HepG2 (cell line): Measurements from ENCODE around the gene SMDT1. TPM values are rescaled to one million over a fixed set of nuclear protein-coding genes. Genes with fewer than 3 reads are reported as not detected.
A peak's percentile ranks its signal among the peaks of the same experiment; 100 is the strongest.
"Not testable (repeated sequence)": the region's sequence is repeated elsewhere in the genome, so short reads cannot be mapped to it uniquely, and the experiment has no call there.

Experiments used
- ATAC-seq: fragments of 200-7000 bp; cut with Tn5 transposase; 3 replicates; pipeline ENCODE4 v1.9.1; 2020; ENCODE audit warnings: mild to moderate bottlenecking, moderate library complexity
- BruUV-seq: library from RNA; stranded (reverse); fragments of 400-500 nt; replicated peaks from 2 replicates; lab custom pipeline; 2021; lab: Mats Ljungman, UMichigan
- CTCF ChIA-PET: fragments of 300-600 bp; formaldehyde crosslinking; extraction: SDS; loops from one replicate; lab custom pipeline; 2021; ENCODE audit warnings: low total read pairs, inconsistent platforms, low intra/inter-chr PET ratio; lab: Yijun Ruan, JAX
- POLR2A ChIA-PET: fragments of 350-600 bp; sonication (Branson Sonifier 250); formaldehyde crosslinking; loops from one replicate; lab custom pipeline; 2020; ENCODE audit warnings: antibody characterized with exemption, inconsistent platforms; lab: Yijun Ruan, JAX
- DNase-seq: peaks from one replicate; pipeline ENCODE4 v3.0.0-alpha.2; 2015; ENCODE audit warnings: low spot score
- FAIRE-seq: peaks from 3 replicates; lab custom pipeline; 2011; peaks lifted over from hg19 to GRCh38; lab: Jason Lieb, UNC
- H2AFZ ChIP-seq: one replicate; pipeline ENCODE4 v1.6.1; 2011; ENCODE audit warnings: low read length, inconsistent platforms
- H3K27ac ChIP-seq: fragments of 300-600 bp; 3 replicates; pipeline ENCODE4 v1.8.0; 2011; ENCODE audit warnings: mixed run types, mild to moderate bottlenecking, mixed read lengths, low read length, inconsistent platforms; ENCODE audit not compliant: insufficient read depth; ENCODE audit errors: extremely low read length
- H3K27me3 ChIP-seq, 2 experiments: fragments of 200-600 bp in 1 of 2; 2 replicates in 1 of 2; 3 replicates in 1 of 2; pipeline versions ENCODE4 v1.6.0 to v1.8.0; 2011; ENCODE audit warnings: low read length in 2 of 2, mild to moderate bottlenecking in 2 of 2, moderate library complexity in 2 of 2, inconsistent platforms in 1 of 2; ENCODE audit not compliant: insufficient read depth in 2 of 2, control insufficient read depth in 1 of 2
- H3K36me3 ChIP-seq, 2 experiments: fragments of 200-600 bp in 1 of 2; replicated peaks in 1 of 2; 2 replicates in 1 of 2; 3 replicates in 1 of 2; pipeline versions ENCODE4 v1.5.1 to v1.8.0; 2011; ENCODE audit warnings: low read length in 2 of 2, inconsistent platforms in 1 of 2; ENCODE audit not compliant: insufficient read depth in 2 of 2, control insufficient read depth in 1 of 2
- H3K4me1 ChIP-seq: 2 replicates; pipeline ENCODE4 v1.5.1; 2012; ENCODE audit warnings: low read length, inconsistent platforms; ENCODE audit not compliant: insufficient read depth
- H3K4me2 ChIP-seq: 2 replicates; pipeline ENCODE4 v1.6.0; 2011; ENCODE audit warnings: low read depth, low read length, inconsistent platforms
- H3K4me3 ChIP-seq, 3 experiments: fragments of 200-600 bp in 1 of 3; sonication (generic), shearing (Covaris generic) in 1 of 3; replicated peaks in 1 of 3; 2 replicates each; pipeline ENCODE4 v1.5.1; 2011 to 2016; ENCODE audit warnings: low read length in 3 of 3, inconsistent platforms in 2 of 3, low read depth in 2 of 3, mild to moderate bottlenecking in 2 of 3, control low read depth in 1 of 3, mixed read lengths in 1 of 3; ENCODE audit not compliant: insufficient read depth in 1 of 3
- H3K79me2 ChIP-seq: one replicate; pipeline ENCODE4 v1.6.1; 2011; ENCODE audit warnings: low read length, inconsistent platforms; ENCODE audit not compliant: insufficient read depth
- H3K9ac ChIP-seq: 2 replicates; pipeline ENCODE4 v1.6.0; 2011; ENCODE audit warnings: mild to moderate bottlenecking, low read depth, low read length, inconsistent platforms; ENCODE audit not compliant: insufficient read depth
- H3K9me3 ChIP-seq: 2 replicates; pipeline ENCODE4 v1.5.1; 2012; ENCODE audit warnings: mild to moderate bottlenecking, low read length
- H4K20me1 ChIP-seq: 2 replicates; pipeline ENCODE4 v1.6.0; 2011; ENCODE audit warnings: inconsistent platforms, mild to moderate bottlenecking, low read length, moderate library complexity; ENCODE audit not compliant: insufficient read depth
- CTCF ChIP-seq: sonication (generic); formaldehyde crosslinking; IDR thresholded peaks from 2 replicates; pipeline ENCODE4 v1.5.0; 2020; ENCODE audit warnings: mild to moderate bottlenecking, missing genetic modification reagents, moderate library complexity
- HNF1A ChIP-seq, 2 experiments: sonication (generic) in 1 of 2; formaldehyde crosslinking in 1 of 2; IDR thresholded peaks; 2 replicates each; pipeline versions ENCODE4 v1.4.0 to v1.6.1; 2016 to 2020; ENCODE audit warnings: borderline replicate concordance in 1 of 2, low read depth in 1 of 2, mild to moderate bottlenecking in 1 of 2, missing genetic modification reagents in 1 of 2
- HNF4A ChIP-seq: sonication (generic); formaldehyde crosslinking; IDR thresholded peaks from 2 replicates; pipeline ENCODE4 v1.4.0; 2020; ENCODE audit warnings: missing genetic modification reagents
- POLR2AphosphoS2 ChIP-seq: IDR thresholded peaks from 2 replicates; pipeline ENCODE4 v1.6.1; 2011; ENCODE audit warnings: low read depth, low read length, improper control_type of control experiment
- STAG1 ChIP-seq: sonication (generic); formaldehyde crosslinking; IDR thresholded peaks from 2 replicates; pipeline ENCODE4 v1.4.0; 2020; ENCODE audit warnings: missing genetic modification reagents
- ZNF770 ChIP-seq: sonication (generic); formaldehyde crosslinking; IDR thresholded peaks from 2 replicates; pipeline ENCODE4 v1.5.0; 2020; ENCODE audit warnings: mild to moderate bottlenecking, missing genetic modification reagents
- WGBS: methylation state at CpG from one replicate; pipeline ENCODE4 v1.1.6; 2017; ENCODE audit warnings: low lambda C conversion rate; 5-methylcytosine and 5-hydroxymethylcytosine counted together
- in situ Hi-C: cut with HindIII; loops from 2 replicates; pipeline ENCODE4 v1.10.0; 2017; ENCODE audit warnings: low pct_unique_long_range_greater_than_20kb; ENCODE audit not compliant: extremely low pct_ligation_motif_present
- intact Hi-C: fragments of 100-400 bp; cut with micrococcal nuclease; formaldehyde crosslinking; loops from one replicate; pipeline ENCODE4 v1.10.0; 2022; ENCODE audit not compliant: unreplicated experiment
- polyA plus RNA-seq, 8 experiments: library from polyadenylated mRNA; depleted of rRNA in 3 of 8; stranded (reverse) in 7 of 8; unstranded in 1 of 8; fragments of >200 nt; fragmentation: Illumina TruSeq in 4 of 8; extraction: Trizol in 4 of 8; gene quantifications; 2 replicates each; pipeline versions ENCODE4 v1.2.1 to v1.2.3, GENCODE V29; 2011 to 2016; ENCODE audit warnings: low read depth in 4 of 8, missing spikeins in 1 of 8, mixed read lengths in 1 of 8; ENCODE audit not compliant: insufficient read depth in 1 of 8
- total RNA-seq, 5 experiments: library from RNA; depleted of rRNA; stranded (reverse); fragments of >200 nt; fragmentation: Illumina TruSeq; extraction: Trizol; gene quantifications; 2 replicates each; pipeline ENCODE4 v1.2.3, GENCODE V29; 2016; ENCODE audit warnings: low read depth in 1 of 5

SMDT1 gene
- total and polyA plus RNA-seq, 2 of the 13 experiments (the other 11 are each of a cell fraction or from before 2014, with no cell fraction given), result 8.3 to 26.6 TPM

GRCh38 chr22:42071508-42071907 is 8.0 kb upstream of the SMDT1 start:
- CTCF ChIA-PET, BruUV-seq, H3K9me3 ChIP-seq, H3K27ac ChIP-seq, ATAC-seq, intact Hi-C loops, H3K36me3 ChIP-seq, FAIRE-seq, H3K27me3 ChIP-seq, DNase-seq, H3K79me2 ChIP-seq, H4K20me1 ChIP-seq: not testable (repeated sequence)
- H3K4me3 ChIP-seq, result peak overlapping the region in 2 of 3 experiments; percentile 52 to 79; a peak in 3 of 6 replicates
- peak overlapping the region; percentile 61 for H2AFZ ChIP-seq
- peak overlapping the region; percentile 66; the same call in 1 of the 2 replicates for H3K9ac ChIP-seq
- peaks cover 36% of the 10 kb centered on the region for H3K4me1 ChIP-seq
- POLR2A ChIA-PET, result interaction anchor here (2.3 to 2.5 kb wide), 2 partner anchors 8 to 19 kb away, joined by 16 to 21 read pairs; partner anchors contain the start of genes NDUFA6 and SMDT1
- in situ Hi-C loops, result loop anchor here (5.0 kb wide), 1 partner anchor 104 kb away; the partner anchor contains the start of gene SEPTIN3
- TF ChIP-seq ZNF770 (CRISPR knock-in tag), result peak; percentile 73
- H3K4me2 ChIP-seq, result peak overlapping the region; percentile 100
- 38% methylated on average over 7 of the region's 7 CpGs for WGBS

GRCh38 chr22:42072606-42073330 is 6.7 kb upstream of the SMDT1 start:
- ChIA-PET CTCF (no interaction called here), POLR2A (no interaction called here)
- Histone ChIP-seq H2AFZ (no peak overlapping the region), H3K9ac (no peak overlapping the region), H3K36me3 (no peaks in the 10 kb centered on the region; a peak in 1 of 5 replicates), H3K4me1 (peaks cover 36% of the 10 kb centered on the region), H3K27ac (no peak overlapping the region), H3K79me2 (no peaks in the 10 kb centered on the region), H3K4me2 (peak overlapping the region; percentile 58; the same call in 1 of the 2 replicates), H4K20me1 (no peaks in the 10 kb centered on the region), H3K9me3 (no peaks in the 10 kb centered on the region), H3K27me3 (no peaks in the 10 kb centered on the region; a peak in 1 of 5 replicates), H3K4me3 (no peak overlapping the region)
- DNase-seq (no peak), ATAC-seq (no peak), FAIRE-seq (peak; percentile 40)
- in situ Hi-C loops, result loop anchor here (5.0 kb wide), 1 partner anchor 105 kb away; the partner anchor contains the start of gene SEPTIN3
- intact Hi-C loops, result no loop called here
- WGBS, result 36% methylated on average over 7 of the region's 8 CpGs
- BruUV-seq, result no TSS peak
- TF ChIP-seq STAG1, result 0 out of 2 replicates have a peak, but pooled peaks have one; percentile 12
- TF ChIP-seq CTCF (CRISPR knock-in tag), result peak; percentile 24; the same call in 1 of the 2 replicates
- no peak for TF ChIP-seq HNF1A (IDR thresholded peaks at IDR 0.05; ENCODE audit: low read depth)
- no peak for TF ChIP-seq HNF1A (CRISPR knock-in tag; IDR thresholded peaks at IDR 0.05; ENCODE audit: borderline replicate concordance)
- peak; percentile 18; the same call in 1 of the 2 replicates for TF ChIP-seq HNF4A
- TF ChIP-seq POLR2AphosphoS2, result no peak
